Hindlimb muscle (tissue), 1 donor: Measurements from ENCODE around the gene FAM131C. TPM values are rescaled to one million over a fixed set of nuclear protein-coding genes. Genes with fewer than 3 reads are reported as not detected.
A peak's percentile ranks its signal among the peaks of the same experiment; 100 is the strongest.
"Not testable (repeated sequence)": the region's sequence is repeated elsewhere in the genome, so short reads cannot be mapped to it uniquely, and the experiment has no call there.

Experiments
- DNase-seq: peaks from one replicate; pipeline ENCODE4 v3.0.0-alpha.2; 2013
- polyA plus RNA-seq: library from polyadenylated mRNA; unstranded; fragments of 120-200 nt; gene quantifications from one replicate; pipeline ENCODE4 v1.2.1, GENCODE V29; 2013; ENCODE audit not compliant: insufficient read length

Gene FAM131C
- polyA plus RNA-seq, 1 donor, result not detected

DNA sequence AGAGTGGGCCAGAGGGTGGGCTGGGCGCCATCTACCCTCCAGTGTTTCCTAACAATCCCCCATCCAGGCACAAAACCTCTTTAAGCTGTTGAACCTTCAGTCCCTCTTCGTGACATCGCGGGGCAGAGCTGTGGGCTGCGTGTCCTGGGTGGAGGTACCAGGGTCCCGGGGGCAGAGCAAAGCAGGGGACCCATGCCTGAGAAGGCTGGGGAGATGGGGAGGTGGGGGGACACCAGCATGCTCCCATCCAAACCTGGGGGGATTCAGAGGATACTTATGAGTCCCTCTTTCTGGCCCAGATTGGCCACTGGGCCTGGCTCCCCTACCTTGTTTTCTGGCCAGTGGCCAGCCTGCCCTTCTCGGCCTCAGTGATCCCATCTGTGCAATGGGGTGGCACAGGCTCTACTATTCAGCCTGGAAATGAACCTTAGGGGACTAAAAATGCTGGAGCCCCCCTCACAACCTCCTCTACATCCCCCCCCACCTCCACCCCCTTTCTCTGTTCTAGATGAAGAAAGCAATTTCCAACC lies 40.3 kb downstream of the FAM131C start:
- DNase-seq, result not testable (repeated sequence)

DNA sequence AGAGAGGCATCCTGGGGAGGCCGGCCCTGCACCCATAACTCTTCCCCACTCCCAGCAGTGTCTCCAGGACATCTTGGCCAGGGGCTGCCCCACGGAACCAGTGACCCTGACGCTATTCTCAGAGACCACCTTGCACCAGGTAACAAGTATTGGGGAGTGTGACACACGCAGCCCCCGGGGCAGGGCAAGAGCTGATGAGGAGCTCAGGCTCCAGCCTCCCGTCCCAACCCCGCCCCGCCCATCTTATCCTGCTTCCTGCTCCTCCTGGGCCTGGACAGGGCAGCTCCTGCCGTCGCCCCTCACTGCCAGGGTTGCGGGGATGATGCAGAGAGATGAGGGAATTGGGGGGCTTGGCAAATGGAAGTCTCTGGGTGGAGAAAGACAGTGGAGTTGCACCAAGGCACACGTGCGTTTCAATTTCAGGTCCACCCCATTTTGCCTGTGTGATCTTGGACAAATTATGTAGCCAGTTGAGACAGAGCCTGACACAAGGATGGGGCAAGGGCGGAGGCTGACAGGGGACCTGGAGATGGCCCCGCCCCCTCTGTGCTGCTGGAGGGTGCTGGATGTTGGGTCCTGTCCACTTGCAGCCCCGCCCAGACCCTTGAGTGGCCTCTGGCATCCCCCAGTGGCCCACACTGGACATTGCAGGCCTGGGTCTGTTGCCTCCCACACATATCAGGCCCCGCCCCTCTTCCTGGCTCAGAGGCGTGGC lies 40.9 kb downstream of the FAM131C start:
- peak; percentile 70 for DNase-seq

DNA sequence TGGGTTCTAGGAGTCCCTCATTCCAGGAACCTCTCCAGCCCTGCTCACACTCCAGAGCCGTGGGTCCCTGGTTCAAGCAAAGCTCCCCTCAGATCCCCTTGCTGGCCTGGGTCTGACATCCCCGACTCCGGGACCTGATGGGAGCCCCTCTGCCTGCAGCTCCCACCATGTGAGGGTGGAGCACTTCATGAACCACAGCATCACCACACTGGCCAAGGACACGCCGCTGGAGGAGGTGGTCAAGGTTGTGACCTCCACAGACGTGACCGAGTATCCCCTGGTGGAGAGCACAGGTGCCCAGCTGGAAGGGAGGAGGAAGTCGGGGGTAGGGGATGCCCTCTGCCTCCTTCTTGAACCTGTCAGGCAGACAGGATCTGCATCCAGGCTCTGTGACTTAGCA lies 41.9 kb downstream of the FAM131C start:
- no peak for DNase-seq

DNA sequence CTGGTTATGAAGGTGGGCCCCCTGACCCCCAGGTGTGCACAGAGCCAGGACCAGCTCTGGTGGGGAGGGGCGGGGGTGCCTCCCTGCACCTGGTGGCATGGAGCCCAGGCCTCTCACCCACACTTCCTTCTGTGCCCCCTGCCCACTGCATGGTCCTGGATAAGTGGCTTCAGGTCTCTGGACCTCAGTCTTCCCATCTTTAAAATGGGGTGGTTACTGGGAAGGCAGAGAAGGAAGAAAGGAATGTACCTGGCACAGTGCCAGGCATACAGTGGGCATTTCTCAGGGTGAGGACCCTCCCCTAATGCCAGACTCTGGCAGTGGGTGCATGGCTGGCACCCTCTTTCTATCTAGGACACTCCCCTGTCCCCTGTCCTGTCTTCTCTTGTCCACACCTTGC lies 44.2 kb downstream of the FAM131C start:
- no peak for DNase-seq

DNA sequence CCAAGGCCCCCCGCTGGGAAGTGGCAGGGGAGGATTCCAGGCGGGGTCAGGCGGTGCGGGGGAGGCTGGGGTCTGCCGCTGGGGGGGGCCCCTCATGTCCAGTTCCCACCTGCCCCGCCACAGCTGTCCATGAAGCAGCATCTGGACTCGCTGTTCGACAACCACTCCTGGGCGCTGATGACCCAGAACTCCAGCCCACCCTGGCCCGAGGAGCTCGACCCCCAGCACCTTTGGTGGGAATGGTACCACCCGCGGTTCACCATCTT lies 44.5 kb downstream of the FAM131C start:
- DNase-seq, result not testable (repeated sequence)

DNA sequence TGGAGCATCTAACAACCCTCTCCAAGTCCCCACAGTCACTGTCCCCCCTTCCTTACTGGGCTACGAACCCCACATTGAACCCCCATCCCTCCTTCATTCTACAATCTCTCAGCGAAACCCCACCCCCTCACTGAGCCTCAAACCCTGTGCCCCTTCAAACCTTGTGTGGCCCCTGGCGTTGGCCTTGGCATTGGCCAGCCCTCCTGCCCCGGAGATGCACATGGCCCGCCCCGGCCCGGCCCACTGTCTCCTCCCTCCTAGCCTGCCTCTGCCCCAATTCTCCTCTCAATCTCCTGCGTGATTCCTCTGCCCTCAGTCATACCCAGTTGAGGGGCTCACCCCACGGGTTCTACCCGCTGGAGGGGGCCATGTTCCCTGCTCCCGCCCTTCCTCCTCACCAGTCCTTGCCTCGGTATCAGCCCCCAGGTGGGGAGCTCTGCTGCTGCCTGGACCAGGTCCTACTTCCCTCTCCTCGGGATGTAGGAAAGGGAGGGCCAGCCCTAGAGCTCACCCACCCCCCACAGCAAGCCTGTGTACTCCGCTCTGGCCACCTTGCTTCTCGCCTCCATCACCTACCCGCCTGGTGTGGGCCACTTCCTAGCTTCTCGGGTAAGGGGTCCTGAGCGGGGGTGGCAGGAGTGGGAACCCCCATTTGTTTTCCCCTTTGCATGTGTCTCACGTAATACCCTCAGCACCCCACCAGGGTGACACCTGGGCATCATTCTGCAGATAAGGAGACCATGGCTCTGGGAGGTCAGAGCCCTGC lies 45.0 kb downstream of the FAM131C start:
- DNase-seq, result no peak

DNA sequence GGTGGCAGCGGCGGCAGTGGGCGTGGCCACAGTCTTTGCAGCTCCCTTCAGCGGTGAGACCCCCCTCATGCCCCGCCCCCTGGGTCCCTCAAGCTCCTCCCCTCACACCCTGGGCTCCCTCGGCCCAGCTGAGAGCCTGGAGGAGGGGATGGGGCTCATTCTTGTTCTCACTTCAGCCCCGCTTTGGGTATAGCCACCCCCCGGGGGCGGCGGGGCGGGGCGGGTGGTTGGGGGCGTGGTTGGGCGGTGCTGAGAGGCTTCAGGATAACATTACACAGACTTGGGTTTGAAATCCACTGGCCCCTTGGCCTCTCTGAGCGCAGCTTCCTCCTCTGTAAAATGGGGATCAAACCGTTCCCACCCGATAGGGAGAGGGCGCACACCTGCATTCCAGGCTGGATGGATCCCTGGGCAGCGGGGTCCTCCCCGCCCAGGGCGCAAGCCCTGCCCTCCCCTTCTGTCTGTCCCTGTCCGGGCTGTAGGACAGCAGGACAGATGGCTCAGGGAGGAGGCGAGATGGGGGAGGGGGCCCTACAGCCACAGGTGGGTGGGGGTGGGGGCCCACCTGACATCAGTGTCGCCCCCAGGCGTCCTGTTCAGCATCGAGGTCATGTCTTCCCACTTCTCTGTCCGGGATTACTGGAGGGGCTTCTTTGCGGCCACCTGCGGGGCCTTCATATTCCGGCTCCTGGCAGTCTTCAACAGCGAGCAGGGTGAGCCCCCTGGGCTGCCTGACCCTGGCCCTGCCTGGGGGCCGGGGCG lies 46.5 kb downstream of the FAM131C start:
- DNase-seq, result no peak

DNA sequence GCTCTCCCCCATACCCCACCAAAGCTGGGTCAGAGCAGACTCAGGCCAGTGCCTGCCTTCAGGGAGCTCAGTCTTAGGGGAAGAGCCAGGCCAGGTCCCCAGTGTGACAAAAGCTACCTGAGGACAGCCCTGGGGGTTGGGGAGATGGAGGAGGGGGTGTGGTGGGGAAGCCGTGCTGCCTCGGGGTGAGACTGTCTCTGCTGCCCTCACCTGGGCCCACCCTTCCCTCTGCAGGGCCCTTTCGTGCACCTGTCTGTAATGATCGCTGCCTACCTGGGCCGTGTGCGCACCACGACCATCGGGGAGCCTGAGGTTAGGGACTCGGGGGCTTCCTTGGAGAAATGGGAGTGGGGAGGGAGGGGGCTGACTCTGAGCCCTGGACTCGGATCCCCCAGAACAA lies 47.1 kb downstream of the FAM131C start:
- not testable (repeated sequence) for DNase-seq

DNA sequence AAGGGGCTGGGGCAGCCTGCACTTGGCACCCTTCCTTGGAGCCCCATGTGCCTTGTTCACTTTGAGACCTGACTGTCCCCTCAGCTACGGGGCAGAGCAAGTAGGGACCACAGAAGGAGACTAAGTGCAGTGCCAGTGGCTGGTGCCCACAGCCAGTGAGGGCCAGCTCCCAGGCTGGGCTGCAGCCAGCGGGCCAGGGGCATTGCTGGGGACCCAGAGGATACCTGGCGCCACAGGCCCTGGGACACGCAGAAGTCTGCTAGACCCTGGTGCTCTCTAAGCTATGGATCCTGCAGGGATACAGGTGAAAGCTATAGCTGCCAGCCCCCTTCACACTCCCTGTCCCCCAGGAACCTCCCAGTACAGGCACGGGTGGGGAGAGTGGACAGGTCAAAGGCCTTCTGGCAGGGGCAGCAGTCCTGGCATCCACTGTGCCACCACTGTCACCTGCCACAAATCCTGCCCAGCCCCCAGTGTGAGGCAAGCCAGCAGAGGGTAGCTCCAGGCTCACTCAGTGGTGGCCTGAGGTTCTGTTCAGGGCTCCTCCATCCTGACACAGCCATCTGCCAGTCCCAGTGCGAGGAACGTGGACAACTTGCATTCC lies 50.3 kb downstream of the FAM131C start:
- DNase-seq, result no peak

DNA sequence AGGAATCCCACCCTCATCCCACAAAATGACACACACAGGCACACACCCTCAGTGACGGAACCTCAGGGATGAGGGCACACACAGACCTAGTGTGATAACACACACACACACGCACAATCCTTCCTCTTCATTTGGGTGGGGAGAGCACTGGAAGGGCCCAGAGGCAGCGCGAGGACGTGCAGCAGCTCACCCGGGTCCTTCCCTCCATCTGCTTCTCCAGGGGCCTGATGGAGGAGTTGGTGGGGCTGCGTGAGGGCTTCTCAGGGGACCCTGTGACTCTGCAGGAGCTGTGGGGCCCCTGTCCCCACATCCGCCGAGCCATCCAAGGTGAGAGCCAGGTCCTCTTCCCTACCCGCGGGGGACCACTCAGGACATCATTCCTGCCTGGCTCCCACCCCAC lies 51.1 kb downstream of the FAM131C start:
- no peak for DNase-seq

DNA sequence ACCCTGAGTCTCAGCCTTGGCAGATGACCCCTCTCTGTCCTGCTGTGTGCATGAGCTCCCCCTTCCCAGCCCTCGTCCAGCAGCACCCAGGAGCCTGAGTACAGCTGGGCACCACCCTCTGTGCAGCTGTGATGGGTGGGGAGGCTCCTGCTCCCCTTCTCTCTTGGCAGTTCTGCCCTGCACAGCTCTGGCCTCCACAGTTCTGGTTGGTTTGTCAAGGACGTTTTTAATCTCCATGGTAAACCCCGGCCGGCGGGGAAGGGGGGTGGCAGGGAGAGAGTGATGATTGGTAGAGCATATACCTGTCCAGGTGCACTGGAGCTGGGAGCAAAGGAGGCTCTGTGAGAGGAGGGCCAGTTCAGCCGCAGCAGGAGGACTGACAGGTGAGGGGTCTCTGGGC lies 51.8 kb downstream of the FAM131C start, which contains the start of gene CLCNKA:
Gene CLCNKA (plus strand): TSS at position 356 of the 400 bp plus-strand sequence. CDS start 584 bp downstream, outside the sequence.
- no peak for DNase-seq

DNA sequence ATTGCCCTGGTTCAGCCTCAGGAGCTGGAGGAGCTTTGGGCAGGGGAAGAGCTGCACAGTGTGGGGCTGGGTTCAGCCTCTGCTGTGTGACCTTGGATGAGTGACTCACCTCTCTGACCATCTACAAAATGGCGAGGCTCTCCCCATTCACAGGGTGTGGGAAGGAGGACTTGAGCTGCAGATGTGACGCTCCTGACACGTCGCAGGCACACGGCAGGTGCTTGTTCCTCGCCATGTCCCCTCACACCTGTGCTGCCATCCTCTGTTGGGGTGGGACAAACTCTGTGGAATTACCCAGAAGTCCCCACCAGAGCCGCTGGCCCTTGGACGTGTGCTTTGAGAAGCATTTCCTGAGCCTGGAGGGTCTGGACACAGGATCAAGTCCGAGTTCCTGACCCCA lies 52.6 kb downstream of the FAM131C start:
- not testable (repeated sequence) for DNase-seq

DNA sequence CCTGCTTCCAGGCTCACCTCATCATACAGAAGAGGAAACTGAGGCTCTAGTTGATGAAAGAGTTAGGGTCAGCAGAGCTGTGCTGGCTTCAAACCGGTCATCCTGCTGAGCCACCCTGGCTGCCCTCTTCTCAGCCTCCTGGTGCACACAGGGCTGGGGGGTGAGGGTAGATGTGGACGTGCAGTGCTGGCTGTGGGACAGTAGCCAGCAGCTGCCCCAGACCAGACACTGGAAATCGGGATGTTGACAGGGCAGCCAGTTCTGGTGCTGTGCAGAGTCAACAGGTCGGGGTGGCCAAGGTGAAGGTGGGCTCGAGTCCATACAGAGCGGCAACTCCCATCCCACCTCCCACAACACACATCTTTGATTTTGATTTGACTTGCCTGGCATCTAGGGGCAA lies 53.1 kb downstream of the FAM131C start:
- DNase-seq, result no peak

DNA sequence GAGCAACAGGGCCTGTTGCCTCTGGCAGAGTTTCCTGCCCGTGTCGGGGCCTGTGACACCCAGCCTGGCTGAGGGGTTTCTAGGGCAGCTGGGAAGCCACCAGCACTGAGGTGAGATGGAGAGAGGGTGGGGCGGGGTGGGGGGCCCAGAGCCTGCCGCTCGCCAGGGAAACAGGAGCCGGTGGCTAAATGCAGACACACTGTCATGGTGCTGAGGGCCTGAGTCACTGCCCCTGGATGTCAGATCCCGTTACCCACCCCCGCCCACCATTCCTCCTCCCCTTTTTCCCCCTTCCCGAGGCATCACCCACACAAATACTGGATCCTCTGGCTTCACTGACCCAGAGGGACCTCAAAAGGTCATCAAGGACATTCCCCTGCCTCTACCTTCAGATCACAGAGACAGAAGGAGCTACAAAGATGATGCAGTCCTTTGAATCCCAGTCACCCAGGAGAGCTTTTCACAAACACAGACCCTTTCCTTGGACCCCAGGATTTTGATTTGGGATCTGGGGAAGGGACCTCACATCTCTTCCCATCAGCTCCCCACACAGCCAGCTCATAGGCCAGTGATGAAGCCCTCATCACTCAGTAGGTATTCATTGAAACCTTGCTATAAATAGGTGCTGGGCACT lies 53.7 kb downstream of the FAM131C start:
- no peak for DNase-seq

DNA sequence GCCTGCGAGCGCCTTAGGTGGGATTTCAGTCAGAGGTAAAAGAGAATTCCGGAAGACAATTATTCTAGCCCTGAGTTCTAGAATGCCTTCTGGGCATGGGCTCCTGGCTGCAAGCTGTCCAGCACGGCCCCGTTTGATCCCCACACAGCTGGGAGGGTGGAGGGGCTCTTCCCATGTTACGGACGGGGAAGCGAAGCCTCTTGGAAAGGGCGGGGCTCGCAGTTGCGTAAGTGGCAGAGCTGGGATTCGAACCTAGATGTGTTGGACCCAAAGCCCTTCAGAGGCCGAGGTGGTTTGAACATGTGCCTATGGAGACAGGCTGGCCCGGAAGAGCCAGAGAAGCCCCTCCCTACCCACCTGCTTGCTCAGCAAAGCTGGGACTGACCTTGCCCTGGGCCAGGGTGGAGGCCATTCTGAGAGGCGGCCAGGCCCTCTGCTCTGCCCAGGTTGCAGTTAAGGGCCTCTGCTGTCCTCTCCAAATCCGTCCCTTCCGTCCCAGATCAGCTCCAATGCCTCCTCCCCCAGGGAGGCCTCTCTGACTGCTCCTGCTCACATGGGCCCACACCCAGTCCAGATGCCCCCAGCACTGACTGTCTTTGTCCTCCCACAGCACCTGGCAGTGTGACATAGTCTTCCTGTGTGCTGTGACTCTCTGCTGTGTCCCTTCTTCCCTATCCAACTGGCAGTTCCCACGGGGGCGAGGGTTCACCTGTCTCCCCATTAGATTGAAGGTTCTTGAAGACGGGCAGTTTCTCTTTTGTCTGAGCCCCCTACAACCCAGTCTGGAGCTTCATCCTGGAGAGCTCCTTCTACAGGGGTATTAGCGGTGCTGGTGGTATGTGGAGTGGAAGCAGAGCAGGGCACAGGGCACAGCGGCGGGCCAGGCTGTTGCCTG lies 54.5 kb downstream of the FAM131C start:
- no peak for DNase-seq

DNA sequence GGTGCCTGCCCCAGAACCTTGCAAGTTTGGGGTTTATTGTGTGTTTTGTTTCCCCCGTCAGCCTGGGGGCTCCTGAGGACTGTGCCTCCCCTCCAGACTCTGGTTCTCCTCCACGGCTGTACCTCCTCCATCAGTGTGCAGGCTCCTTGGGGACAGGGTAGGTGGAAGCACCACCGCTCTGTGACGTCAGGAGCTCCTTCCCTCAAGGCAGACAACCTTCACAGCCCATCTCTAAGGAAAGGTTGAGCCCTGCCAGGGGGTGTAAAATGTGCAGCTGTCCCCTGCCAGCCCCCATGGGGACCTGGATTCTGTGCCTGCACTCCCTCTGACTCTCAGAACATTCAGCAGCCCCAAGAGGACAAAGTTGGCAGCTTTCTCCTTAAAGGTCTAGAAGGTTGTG lies 55.1 kb downstream of the FAM131C start:
- no peak for DNase-seq

DNA sequence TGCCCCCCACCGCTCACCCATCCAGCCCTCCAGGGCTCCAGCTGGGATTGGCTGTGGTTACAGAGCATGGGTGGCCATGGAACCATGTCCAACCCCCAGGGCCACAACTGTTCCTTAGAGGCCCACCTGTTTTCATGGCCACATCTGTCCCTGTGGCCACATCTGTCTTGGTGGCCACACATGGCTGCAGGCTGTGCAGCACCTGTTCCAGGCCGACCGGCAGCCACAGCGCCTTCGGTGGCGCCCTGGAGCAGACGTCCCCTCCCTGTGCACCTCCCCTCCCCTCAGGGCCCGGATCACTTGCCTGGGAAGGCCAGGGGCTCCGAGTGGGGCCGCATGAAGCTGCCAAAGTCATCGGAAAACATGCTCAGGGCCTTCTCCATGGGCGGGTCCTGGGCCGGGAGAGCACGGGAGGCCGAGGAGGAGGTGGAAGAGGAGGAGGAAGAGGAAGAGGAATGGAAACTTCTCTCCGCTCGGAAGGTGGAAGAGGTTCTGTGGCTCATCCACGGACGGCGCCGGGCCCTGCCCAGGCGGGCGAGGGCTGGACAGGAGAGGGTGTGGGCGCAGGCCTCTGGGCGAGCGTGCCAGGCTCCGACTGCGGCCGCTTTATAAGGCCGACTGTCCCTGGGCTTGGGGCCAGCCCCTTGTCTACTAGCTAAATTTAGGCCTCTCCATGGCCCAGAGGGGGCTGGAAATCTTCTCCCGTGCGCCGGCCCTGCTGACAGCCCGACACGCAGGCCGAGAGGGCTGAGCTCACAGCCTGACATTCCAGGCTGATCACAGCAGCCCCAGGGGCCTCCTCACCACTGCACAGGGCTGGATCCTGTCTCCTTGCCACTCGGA lies 55.8 kb downstream of the FAM131C start, which contains the start of gene HSPB7:
Gene HSPB7 (minus strand): TSS at position 583 of the 843 bp plus-strand sequence. CDS start 80 bp downstream, at position 503.
- peak; percentile 92 for DNase-seq

DNA sequence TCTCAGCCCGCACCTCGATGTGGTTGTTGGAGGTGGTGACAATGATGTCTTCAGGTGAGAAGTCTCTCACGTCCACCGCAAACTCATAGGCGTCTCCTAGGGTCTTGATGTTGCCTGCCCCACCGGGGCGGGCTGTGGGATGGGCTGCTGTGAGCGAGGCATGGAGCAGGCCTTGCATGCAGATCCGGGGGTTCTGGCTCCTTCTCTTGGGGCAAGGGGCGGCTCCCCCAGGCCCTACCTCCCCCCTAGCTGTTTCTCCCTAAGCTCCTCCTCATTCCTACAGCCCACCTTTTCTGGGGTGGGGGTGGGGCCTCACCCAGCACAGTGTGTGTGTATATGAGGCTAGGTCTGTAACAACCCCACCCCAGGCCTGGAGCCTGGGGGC lies 56.4 kb downstream of the FAM131C start:
- no peak for DNase-seq

DNA sequence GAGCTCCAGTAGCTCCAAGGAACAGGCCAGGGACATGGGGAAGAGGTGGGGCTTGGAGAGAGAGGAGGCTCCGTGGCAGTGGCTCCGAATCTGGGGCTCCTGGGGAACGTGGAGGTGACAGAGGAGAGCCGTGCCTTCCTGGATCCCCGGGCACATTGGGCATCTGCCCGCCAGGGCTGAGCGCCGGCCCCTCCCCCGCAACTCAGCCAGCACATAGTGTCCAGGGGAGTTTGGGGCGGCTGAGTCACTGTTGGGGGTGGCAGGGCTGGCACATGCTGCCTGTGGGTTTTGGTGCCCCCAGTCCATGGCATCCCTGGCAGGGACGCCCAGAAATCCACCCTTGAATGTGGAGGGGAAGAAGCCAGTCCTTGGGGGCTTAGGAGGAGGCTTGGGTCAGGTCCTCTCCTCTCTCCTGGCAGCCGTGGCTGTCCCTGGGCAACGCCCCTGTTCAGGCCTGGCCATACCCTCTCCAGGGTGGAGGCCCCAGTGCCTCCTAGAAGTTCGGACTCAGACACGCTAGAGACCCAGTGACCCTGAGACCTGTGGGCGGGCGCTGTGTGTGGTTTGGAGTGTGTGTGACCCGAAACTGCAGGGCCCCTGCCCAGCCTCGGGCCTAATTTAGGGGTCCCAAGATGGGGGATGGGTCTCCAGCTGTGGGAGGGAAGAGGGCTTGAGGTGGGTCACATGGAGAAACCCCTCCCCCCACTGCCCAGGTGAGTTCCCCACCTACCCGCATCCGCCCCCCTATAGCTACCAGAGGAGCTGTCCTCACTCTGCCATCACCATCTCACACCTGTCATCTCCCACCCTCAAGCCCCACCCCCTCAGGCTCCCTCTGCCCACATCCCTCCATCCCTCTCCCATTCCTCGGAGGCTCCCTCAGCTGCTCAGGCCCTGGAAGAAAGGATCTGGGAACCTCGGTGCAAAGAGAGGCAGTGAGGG lies 57.2 kb downstream of the FAM131C start:
- DNase-seq, result no peak
